ENCODE measurements around the gene ARL15.
A peak's percentile ranks its signal among the peaks of the same experiment; 100 is the strongest.

Gene ARL15

DNA sequence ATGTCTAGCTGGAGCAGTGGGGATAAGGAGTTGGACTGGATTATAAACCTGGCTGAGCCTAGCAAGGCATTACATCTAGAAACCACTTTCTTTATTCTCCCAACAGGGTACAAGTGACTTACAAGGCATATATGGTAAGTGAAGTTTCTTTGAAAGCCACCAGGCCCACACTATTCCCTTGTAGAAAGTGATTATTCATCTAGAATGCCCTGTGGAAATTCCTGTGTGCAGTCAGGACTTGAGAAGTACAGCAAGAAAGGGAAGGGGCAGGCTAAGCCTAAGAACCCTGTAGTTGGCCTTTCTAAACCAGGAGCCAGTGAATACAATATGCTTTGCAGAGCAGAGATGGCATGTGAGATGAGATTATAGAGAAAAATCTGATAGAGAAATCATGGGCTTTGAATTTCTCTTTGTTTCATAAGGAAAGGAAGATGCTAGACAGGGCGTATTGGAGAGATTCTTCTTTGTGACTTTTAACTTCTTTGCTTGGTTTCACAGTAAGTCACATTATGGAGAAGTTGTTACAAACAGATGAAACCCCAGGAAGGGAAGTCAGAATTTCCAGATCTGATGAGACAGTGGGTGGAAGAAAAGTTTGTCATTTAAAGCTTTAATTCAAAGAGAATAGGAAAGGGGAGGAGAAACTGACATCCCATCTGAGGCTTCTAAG, 428.2 kb downstream of the ARL15 start:
- DNase-seq (ENCODE audit: low read depth) = no peak
- TF ChIP-seq, protein P1, sequence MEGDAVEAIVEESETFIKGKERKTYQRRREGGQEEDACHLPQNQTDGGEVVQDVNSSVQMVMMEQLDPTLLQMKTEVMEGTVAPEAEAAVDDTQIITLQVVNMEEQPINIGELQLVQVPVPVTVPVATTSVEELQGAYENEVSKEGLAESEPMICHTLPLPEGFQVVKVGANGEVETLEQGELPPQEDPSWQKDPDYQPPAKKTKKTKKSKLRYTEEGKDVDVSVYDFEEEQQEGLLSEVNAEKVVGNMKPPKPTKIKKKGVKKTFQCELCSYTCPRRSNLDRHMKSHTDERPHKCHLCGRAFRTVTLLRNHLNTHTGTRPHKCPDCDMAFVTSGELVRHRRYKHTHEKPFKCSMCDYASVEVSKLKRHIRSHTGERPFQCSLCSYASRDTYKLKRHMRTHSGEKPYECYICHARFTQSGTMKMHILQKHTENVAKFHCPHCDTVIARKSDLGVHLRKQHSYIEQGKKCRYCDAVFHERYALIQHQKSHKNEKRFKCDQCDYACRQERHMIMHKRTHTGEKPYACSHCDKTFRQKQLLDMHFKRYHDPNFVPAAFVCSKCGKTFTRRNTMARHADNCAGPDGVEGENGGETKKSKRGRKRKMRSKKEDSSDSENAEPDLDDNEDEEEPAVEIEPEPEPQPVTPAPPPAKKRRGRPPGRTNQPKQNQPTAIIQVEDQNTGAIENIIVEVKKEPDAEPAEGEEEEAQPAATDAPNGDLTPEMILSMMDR (IDR thresholded peaks at IDR 0.05; ENCODE audit: low read length, missing control alignments) = no peak

GRCh38 chr5:53879708-53880323, 430.6 kb downstream of the ARL15 start:
- DNase-seq (ENCODE audit: low read depth) = no peak
- no peak overlapping the region for H3K4me3 ChIP-seq (replicated peaks; ENCODE audit: low read depth, low read length)
- TF ChIP-seq, protein P1 (IDR thresholded peaks at IDR 0.05; ENCODE audit: low read length, missing control alignments) = no peak

More for the DNA sequence above, 428.2 kb downstream of the ARL15 start:
- no peak overlapping the region for H3K4me3 ChIP-seq (replicated peaks; ENCODE audit: low read depth, low read length)

DNA sequence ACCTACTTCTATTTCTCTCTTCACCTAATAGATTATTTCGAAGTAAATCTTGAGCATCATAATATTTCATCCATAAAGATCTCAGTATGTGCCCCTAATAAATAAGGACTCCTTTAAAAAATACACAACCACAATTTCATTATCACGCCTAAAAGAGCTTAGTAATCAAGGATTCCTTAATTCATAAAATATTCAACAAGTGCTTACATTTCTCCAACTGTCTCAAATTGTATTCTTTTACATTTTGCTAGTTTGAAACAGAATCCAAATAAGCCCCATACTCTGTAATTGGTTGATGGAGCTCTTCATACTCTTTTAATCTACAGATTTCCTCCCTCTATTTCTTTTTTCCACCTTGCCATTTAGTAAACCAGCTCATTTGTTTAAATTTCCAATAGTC, 432.4 kb downstream of the ARL15 start:
- DNase-seq (ENCODE audit: low read depth) = no peak
- H3K4me3 ChIP-seq (replicated peaks; ENCODE audit: low read depth, low read length) = no peak overlapping the region
- TF ChIP-seq, protein P1 (IDR thresholded peaks at IDR 0.05; ENCODE audit: low read length, missing control alignments) = no peak

DNA sequence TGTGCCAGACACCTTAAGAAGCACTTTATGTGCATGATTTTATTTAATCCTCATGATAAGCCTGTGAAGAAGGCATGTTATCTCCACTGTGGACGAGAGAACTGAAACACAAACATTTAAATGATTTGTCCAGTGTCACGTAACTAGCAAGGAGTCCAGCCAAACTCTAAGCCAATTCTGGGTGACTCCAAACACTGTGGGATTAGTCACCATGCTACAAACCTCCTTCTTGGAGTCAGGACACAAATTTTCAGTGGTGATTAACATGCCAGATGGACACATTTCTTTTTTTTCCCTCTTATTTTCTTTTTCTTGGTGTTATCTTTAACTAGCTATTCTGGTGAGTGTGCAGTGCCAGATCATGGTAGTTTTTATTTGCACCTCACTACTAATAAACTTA, 433.1 kb downstream of the ARL15 start:
- peak; percentile 49 for DNase-seq (ENCODE audit: low read depth)

DNA sequence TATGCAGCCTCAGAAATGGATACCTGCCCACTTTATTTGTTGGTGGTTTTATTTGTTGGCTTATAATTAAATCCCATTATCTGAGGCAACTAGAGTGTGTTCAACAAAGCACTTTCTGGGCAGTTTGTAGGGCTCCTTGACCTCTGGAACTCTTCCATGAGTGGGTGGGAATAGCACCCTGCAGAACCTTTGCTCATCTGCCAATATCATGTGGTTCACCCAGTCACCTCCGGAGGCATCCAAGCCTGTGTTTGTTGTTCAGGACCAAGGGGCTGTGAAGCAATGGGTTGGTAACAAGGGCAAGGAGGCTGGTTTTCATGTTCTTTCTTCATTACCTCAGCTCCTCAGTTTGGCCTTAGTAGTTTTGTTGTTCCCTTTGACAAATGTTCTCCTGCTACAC, 436.0 kb downstream of the ARL15 start:
- no peak overlapping the region for H3K4me3 ChIP-seq (replicated peaks; ENCODE audit: low read depth, low read length)
- peak; percentile 38 for DNase-seq (ENCODE audit: low read depth)
- TF ChIP-seq, protein P1 (IDR thresholded peaks at IDR 0.05; ENCODE audit: low read length, missing control alignments) = peak; percentile 38

More for the DNA sequence above, 433.1 kb downstream of the ARL15 start:
- H3K4me3 ChIP-seq (replicated peaks; ENCODE audit: low read depth, low read length) = no peak overlapping the region
- TF ChIP-seq, protein P1 (IDR thresholded peaks at IDR 0.05; ENCODE audit: low read length, missing control alignments) = no peak

DNA sequence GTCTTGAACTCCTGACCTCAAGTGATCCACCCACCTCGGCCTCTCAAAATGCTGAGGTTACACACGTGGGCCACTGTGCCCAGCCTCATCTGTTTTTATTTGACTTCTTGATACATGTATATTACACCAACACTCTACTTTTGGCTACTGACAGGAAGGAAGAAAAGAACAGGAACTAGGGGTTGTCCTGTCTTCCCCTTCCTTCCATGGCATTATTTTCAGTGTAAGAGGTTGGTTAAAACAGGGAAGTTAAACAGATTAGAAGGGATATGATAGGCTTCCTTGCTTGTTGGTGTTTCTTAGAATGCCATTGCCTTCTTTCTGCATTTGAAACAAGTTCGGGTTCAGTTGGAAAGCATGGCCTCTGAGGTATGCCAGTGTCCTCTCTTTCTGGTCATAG, 437.1 kb downstream of the ARL15 start:
- no peak for DNase-seq (ENCODE audit: low read depth)
- H3K4me3 ChIP-seq (replicated peaks; ENCODE audit: low read depth, low read length) = no peak overlapping the region
- TF ChIP-seq, protein P1 (IDR thresholded peaks at IDR 0.05; ENCODE audit: low read length, missing control alignments) = no peak

GRCh38 chr5:53871775-53872174, 438.6 kb downstream of the ARL15 start:
- TF ChIP-seq, protein P1 (IDR thresholded peaks at IDR 0.05; ENCODE audit: low read length, missing control alignments) = no peak
- H3K4me3 ChIP-seq (replicated peaks; ENCODE audit: low read depth, low read length) = no peak overlapping the region
- no peak for DNase-seq (ENCODE audit: low read depth)

Data from fibroblast of pulmonary artery (primary cell).